Chondrocyte (in vitro differentiated cells): ENCODE measurements around the gene PRKCH. TPM values are rescaled to one million over a fixed set of nuclear protein-coding genes. Genes with fewer than 3 reads are reported as not detected.
"Not testable (repeated sequence)": the region's sequence is repeated elsewhere in the genome, so short reads cannot be mapped to it uniquely, and the experiment has no call there.

ENCODE experiments used
- DNase-seq: peaks from one replicate; pipeline ENCODE4 v3.0.0; 2021; ENCODE audit warnings: mixed read lengths, low spot score
- H3K27ac Mint-ChIP-seq: one replicate; pipeline ENCODE4 v1.8.0; 2021; ENCODE audit warnings: mild to moderate bottlenecking, moderate library complexity, mixed read lengths; ENCODE audit not compliant: unreplicated experiment
- H3K27me3 Mint-ChIP-seq: 2 replicates; pipeline ENCODE4 v1.8.0; 2021; ENCODE audit warnings: low read depth, mixed read lengths
- H3K36me3 Mint-ChIP-seq: 2 replicates; pipeline ENCODE4 v1.8.0; 2021; ENCODE audit warnings: low read depth, mixed read lengths
- H3K4me1 Mint-ChIP-seq: 2 replicates; pipeline ENCODE4 v1.8.0; 2021; ENCODE audit warnings: low read depth, mild to moderate bottlenecking, mixed read lengths
- H3K4me3 Mint-ChIP-seq: one replicate; pipeline ENCODE4 v1.8.0; 2021; ENCODE audit warnings: mild to moderate bottlenecking, moderate library complexity, mixed read lengths; ENCODE audit not compliant: unreplicated experiment
- H3K9me3 Mint-ChIP-seq: 2 replicates; pipeline ENCODE4 v1.8.0; 2021; ENCODE audit warnings: low read depth, mixed read lengths
- total RNA-seq: library from RNA; stranded (reverse); gene quantifications from 3 replicates; pipeline ENCODE4 v1.2.1, GENCODE V29; 2021
- TF ChIP-seq, protein P1 (sequence below): fragments of 200-600 bp; sonication (generic); IDR thresholded peaks from 2 replicates; pipeline ENCODE4 v1.5.0; 2021; ENCODE audit warnings: antibody characterized with exemption, mild to moderate bottlenecking, moderate library complexity

PRKCH gene
- total RNA-seq, 1 donor from 2014 or later: 9.7 TPM

DNA sequence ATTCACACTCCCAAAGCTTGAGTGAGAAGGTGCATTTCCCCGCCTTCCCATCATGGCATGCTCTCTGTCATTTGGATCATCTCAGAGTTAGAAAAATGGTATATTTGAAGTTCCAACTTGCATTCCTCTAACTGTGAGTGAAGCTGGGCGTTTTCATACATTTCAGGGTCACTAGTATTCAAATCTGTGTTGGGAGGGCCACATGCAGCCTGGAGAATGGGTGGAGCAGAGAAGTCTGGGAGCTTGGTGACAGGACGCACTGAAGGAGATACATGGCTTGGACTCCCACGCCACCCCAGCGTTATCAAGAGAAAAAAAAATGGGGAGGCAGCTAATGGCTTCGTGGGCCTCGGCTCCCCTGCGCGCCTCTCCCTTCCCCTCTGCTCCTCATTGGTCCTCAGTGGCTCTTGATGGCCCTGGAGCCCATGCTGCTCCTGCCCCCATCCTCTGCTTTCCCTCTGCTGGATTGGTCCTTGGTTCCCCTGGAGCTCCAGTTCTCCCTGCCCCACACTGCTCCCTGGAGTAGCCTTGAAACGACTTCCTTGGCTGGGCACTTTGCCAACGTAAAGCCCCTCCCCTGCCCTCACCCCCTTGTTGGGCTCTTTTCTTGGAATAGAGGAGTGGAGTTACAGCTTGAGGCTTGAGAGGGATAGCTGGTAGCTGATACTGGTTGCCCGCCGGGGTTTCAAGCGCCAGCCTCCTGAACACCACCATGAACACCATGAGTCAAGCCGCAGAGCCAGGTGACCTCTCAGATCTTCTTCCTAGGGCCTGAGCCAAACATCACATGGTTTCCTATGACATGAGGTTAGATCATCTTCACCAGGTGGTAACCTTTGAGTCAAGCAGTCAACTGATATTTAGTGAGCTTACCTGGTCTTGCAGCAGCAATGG lies 139.6 kb downstream of the PRKCH start:
- Mint-ChIP-seq H3K9me3 (peaks cover 6% of the 10 kb centered on the region), H3K36me3 (peaks cover 12% of the 10 kb centered on the region), H3K27me3 (no peaks in the 10 kb centered on the region), H3K4me3 (no peak overlapping the region), H3K4me1 (peaks cover 41% of the 10 kb centered on the region), H3K27ac (no peak overlapping the region)
- no peak for DNase-seq
- TF ChIP-seq, protein P1, sequence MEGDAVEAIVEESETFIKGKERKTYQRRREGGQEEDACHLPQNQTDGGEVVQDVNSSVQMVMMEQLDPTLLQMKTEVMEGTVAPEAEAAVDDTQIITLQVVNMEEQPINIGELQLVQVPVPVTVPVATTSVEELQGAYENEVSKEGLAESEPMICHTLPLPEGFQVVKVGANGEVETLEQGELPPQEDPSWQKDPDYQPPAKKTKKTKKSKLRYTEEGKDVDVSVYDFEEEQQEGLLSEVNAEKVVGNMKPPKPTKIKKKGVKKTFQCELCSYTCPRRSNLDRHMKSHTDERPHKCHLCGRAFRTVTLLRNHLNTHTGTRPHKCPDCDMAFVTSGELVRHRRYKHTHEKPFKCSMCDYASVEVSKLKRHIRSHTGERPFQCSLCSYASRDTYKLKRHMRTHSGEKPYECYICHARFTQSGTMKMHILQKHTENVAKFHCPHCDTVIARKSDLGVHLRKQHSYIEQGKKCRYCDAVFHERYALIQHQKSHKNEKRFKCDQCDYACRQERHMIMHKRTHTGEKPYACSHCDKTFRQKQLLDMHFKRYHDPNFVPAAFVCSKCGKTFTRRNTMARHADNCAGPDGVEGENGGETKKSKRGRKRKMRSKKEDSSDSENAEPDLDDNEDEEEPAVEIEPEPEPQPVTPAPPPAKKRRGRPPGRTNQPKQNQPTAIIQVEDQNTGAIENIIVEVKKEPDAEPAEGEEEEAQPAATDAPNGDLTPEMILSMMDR: no peak

DNA sequence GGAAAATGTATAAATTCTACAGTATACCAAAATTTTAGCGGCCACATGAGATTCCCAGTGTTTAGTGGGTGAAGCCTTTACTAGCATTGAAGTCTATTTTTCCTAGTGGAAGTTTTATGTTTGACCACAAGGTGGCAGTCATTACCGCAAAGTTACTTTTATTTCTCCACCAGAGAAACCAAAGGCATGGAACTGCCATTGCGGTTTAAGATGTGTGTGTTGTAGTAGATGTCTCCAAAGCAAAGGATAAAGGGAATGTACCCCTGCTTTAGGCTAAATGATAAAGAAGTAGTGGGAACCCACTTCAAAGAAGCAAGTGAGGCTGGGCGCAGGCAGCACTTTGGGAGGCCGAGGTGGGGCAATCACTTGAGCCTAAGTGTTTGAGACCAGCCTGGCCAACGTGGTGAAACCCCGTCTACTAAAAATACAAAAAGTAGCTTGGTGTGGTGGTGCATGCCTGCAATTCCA lies 140.5 kb downstream of the PRKCH start:
- DNase-seq: no peak
- no peaks in the 10 kb centered on the region for H3K27me3 Mint-ChIP-seq
- H3K9me3 Mint-ChIP-seq: peaks cover 6% of the 10 kb centered on the region
- TF ChIP-seq, protein P1: peak; percentile 89
- no peak overlapping the region for H3K4me3 Mint-ChIP-seq
- H3K36me3 Mint-ChIP-seq: peaks cover 12% of the 10 kb centered on the region
- H3K4me1 Mint-ChIP-seq: peaks cover 48% of the 10 kb centered on the region
- H3K27ac Mint-ChIP-seq: peak overlapping the region; percentile 45

DNA sequence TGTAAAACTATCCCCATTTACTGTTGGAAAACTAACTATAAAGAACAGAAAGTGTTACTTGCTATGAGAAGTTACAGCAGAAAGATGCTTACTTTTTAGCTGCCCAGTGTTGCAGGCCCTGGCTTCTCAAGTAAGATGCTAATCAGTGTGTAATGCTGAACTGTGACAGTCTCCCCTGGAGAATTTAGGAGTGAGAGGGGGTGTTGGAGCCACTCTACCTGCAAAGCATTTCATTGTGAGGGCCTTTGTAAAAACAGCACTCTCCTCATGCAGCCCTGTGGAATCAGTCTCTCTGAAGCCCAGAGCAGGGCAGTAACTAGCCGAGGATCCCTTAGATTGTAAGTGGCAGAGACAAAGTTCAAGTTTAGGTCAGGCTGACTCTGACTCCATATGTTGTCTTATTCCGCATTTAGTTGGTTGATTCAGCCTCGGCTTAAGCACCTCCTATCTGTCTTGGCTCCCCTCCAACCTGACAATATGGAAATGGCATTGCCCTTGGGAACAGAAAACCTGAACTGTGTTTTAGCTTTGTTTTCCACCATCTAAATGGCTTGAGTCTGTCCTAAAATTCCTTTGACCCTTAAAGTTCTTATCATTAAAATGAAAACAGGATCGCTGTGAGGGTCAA lies 141.3 kb downstream of the PRKCH start:
- Mint-ChIP-seq H3K27ac (peak overlapping the region; percentile 88), H3K4me1 (peaks cover 56% of the 10 kb centered on the region), H3K9me3 (peaks cover 6% of the 10 kb centered on the region), H3K27me3 (no peaks in the 10 kb centered on the region), H3K36me3 (peaks cover 6% of the 10 kb centered on the region), H3K4me3 (no peak overlapping the region)
- DNase-seq: no peak
- TF ChIP-seq, protein P1: no peak

DNA sequence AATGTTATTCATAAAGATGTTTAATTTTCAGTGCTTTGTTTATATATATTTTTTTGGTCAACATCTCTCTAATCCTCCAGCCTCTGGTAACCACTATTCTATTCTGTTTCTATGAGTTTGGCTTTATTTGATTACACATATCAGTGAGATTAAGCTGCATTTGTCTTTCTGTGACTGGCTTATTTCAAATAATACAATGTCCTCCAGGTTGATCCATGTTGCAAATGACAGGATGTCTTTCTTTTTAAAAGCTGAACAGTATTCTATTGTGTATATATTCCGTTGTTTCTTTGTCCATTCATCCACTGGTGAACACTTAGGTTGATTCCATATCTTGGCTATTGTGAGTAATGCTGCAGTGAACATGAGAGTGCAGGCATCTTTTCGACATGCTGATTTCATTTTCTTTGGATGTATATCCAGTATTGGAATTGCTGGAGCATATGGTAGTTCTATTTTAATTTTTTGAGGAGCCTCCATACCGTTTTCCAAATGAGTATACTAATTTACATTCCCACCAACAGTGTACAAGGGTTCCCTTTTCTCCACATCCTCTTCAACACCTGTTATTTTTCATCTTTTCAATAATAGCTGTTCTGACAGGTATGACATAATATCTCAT lies 142.4 kb downstream of the PRKCH start:
- DNase-seq: no peak
- H3K4me3 Mint-ChIP-seq: no peak overlapping the region
- peaks cover 4% of the 10 kb centered on the region for H3K36me3 Mint-ChIP-seq
- peak overlapping the region; percentile 70 for H3K27ac Mint-ChIP-seq
- peaks cover 65% of the 10 kb centered on the region for H3K4me1 Mint-ChIP-seq
- H3K27me3 Mint-ChIP-seq: no peaks in the 10 kb centered on the region
- TF ChIP-seq, protein P1: no peak
- H3K9me3 Mint-ChIP-seq: peaks cover 6% of the 10 kb centered on the region

DNA sequence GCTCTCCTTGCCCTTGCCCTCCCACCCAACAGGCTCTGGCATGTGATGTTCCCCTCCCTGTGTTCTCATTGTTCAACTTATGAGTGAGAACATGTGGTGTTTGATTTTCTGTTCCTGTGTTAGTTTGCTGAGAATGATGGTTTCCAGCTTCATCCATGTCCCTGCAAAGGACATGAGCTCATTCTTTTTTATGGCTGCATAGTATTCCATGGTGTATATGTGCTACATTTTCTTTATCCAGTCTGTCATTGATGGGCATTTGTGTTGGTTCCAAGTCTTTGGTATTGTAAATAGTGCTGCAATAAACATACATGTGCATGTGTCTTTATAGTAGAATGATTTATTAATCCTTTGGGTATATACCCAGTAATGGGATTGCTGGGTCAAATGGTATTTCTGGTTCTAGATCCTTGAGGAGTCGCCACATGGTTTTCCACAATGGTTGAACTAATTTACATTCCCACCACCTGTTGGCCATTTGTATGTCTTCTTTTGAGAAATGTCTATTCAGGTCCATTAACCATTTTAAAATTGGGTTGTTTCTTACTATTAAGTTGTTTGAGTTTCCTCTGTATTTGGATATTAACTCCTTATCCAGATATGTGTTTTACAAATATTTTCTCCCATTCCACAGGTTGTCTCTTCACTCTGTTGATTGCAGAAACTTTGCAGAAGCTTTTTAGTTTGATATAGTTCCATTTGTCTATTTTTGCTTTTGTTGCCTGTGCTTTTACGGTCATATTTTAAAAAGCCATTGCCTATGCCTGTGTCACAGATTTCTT lies 143.4 kb downstream of the PRKCH start:
- H3K27me3 Mint-ChIP-seq, DNase-seq, H3K36me3 Mint-ChIP-seq, H3K9me3 Mint-ChIP-seq, H3K4me3 Mint-ChIP-seq: not testable (repeated sequence)
- Mint-ChIP-seq H3K27ac (peak overlapping the region; percentile 34), H3K4me1 (peaks cover 74% of the 10 kb centered on the region)
